Suppressor macrophage (primary cell): ENCODE data around the gene P2RX6.
"Not testable (repeated sequence)": the region's sequence is repeated elsewhere in the genome, so short reads cannot be mapped to it uniquely, and the experiment has no call there.

Source experiments
- DNase-seq, 4 experiments: peaks; one replicate each; pipeline ENCODE4 v3.0.0-alpha.2; 2020 to 2022

The P2RX6 gene

DNA sequence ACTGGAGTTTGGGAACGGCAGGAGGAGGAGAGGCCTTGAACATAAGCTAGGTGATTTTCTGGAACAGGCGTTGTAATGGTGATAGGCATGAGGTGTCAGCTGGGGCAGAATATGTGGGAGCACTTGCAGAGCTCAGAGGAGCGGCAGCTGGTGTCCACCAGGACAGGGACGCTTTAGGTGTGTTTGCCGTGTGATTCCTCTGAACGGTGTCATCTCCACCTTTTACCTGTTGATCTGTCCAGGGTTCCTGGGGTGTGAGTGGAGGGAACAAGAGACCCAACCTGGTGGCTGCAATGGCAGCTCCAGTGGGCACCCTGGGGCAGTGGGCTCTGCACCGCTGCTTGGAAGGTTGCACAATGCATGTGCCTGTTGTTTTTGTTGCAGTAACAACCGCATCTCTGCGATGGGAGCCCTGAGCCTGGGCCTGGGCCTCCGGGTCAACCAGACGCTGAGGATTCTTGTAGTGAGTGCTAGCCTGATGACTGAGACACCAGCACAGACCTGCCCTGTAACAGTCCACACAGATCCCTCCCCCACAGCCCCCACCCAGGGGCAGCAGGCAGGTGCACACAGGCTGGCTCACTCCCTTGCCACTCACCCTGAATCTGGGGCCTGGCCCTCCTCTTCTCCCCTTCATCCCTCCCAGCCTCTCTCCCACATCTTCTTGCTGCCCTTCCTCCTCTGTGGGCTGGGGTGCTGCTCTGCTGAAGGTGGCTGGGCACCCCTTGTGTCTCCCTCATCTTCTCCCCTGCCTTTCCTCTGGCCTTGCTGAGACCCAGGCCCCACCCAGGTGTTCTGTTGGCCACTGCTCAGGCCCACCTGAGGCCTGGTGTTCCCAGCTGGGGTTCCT, 40.0 kb downstream of the P2RX6 start:
- no peak for DNase-seq

- DNase-seq = no peak
Measured at GRCh38 chr22:21055564-21055834, 40.5 kb downstream of the P2RX6 start.

DNA sequence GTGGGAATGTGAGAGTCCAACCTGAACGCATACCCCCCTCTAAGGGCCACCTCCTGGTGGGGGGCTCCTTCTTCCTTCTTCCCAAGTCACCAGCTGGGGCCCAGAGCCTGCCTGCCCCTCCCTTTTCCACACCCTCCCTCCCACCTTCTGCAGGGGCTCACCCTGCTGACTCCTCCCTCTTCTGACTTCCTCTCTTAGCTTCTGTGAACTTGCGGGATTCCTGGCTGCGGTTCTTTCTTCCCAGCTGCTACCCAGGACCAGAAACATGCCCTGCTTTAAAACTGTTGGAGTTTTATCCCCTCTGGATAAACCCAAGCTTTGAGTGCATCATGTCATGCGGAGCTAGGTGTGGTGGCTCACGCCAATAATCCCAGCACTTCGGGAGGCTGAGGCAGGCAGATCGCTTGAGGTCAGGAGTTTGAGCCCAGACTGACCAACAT, 40.9 kb downstream of the P2RX6 start:
- peak; percentile 12 to 65 (median 49) for DNase-seq

- DNase-seq = not testable (repeated sequence)
Measured at GRCh38 chr22:21060363-21060762, 45.4 kb downstream of the P2RX6 start.

GRCh38 chr22:21061660-21062321, 46.8 kb downstream of the P2RX6 start:
- DNase-seq = not testable (repeated sequence)

DNA sequence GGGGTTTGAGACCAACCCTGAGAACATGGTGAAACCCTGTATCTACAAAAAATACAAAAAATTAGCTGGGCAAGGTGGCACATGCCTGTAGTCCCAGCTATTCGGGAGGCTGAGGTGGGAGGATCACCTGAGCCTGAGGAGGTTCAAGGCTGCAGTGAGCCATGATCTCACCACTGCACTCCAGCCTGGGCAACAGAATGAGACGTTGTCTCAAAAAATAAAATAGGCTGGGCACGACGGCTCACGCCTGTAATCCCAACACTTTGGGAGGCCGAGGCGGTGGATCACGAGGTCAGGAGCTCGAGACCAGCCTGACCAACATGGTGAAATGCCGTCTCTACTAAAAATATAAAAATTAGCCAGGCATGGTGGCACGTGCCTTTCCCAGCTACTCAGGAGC, 49.5 kb downstream of the P2RX6 start:
- DNase-seq = not testable (repeated sequence)

GRCh38 chr22:21064917-21065864, 50.2 kb downstream of the P2RX6 start:
- DNase-seq = no peak

- no peak for DNase-seq
Measured at GRCh38 chr22:21067075-21067900, 52.3 kb downstream of the P2RX6 start.

DNA sequence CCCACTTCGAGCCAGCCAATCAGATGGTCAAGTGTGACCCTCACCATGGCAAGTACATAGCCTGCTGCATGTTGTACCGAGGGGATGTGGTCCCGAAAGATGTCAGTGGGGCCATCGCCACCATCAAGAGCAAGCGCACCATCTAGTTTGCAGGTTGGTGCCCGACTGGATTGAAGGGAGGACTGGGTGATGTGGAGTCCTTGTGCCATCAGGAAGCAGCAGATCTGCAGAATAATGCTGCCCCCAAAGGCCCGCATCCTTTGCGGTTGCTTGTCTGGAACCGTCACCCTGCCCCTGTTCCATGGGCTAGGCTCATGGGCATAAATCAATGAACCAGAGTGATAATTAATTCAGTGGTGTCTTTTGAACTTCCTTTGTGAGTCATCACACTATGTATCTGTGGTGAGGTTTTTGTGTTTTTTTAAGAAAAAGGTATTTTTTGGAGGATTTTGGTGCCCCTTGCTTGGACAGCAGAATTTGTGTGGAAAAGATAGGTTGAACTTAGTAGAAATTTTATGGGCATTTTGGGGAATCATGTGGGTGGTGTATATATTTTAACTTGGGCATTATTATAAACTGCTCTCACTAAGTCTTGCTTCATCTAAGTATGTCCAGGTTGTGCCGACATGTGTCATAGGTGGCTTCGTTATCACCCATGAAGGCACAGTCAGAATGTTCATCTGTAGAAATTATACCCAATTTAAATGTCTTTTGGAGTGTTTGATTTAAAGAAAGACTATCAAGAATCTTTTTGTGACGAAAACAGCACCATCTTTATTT, 53.1 kb downstream of the P2RX6 start:
- no peak for DNase-seq

GRCh38 chr22:21068681-21069276, 53.8 kb downstream of the P2RX6 start:
- no peak for DNase-seq

- no peak for DNase-seq
Measured at GRCh38 chr22:21069375-21069774, 54.4 kb downstream of the P2RX6 start.

- no peak for DNase-seq
Measured at GRCh38 chr22:21070690-21071615, 56.0 kb downstream of the P2RX6 start.

- DNase-seq = not testable (repeated sequence)
Measured at GRCh38 chr22:21071796-21072195, 56.8 kb downstream of the P2RX6 start.

GRCh38 chr22:21073023-21073422, 58.1 kb downstream of the P2RX6 start:
- DNase-seq = no peak

GRCh38 chr22:21073482-21073881, 58.5 kb downstream of the P2RX6 start:
- no peak for DNase-seq

DNA sequence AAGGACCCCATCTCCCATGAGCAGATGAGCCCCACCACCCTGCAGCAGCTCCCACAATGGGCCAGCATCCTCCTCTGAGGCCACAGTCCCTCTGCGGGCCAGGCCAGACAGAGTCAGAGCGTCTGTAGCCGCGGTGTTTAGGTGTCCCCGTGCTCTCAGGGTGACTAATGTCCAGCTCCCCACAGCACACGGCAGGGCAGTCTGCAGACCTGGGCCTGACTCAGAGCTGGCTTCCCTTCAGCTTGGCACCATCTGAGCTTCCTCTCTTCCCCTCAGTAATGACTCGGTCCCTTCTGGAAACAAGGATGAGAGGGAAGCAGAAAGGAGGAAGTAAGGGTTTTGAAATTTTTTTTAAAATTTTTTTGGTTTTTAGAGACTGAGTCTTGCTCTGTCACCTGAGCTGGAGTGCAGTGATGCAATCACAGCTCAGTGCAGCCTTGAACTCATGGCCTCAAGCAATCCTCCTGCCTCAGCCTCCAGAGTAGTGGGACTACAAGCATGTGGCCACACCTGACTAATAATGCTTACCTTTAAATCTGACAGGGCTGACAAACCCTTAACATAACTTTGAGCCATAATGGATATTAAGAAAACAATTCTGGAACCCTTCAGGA, 59.2 kb downstream of the P2RX6 start:
- peak; percentile 84 to 92 (median 89) for DNase-seq

DNA sequence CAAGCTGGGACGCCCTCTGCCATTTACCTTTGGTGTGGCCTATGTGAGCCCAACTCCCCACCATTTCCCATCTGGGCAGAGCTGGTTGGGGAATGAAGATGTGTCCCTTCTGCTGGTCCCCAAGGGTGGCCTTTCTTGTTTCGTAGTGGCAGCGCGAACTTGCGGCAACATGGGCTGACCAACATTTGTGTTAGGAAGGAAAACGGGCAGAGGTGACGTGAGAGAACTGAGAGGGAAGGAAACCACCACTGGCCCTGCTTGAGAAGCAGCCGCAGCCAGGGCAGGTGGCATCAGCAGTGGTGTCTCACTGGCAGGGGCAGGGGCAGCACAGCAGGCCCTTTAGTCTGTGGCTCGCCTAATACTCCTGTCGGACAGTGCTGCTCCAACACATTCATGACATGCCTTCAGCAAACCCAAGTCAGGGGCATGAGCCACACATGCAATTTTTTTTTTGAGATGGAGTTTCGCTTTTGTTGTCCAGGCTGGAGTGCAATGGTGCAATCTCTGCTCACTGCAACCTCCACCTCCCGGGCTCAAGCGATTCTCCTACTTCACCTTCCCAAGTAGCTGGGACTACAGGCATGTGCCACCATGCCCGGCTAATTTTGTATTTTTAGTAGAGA, 60.7 kb downstream of the P2RX6 start:
- DNase-seq = no peak

DNA sequence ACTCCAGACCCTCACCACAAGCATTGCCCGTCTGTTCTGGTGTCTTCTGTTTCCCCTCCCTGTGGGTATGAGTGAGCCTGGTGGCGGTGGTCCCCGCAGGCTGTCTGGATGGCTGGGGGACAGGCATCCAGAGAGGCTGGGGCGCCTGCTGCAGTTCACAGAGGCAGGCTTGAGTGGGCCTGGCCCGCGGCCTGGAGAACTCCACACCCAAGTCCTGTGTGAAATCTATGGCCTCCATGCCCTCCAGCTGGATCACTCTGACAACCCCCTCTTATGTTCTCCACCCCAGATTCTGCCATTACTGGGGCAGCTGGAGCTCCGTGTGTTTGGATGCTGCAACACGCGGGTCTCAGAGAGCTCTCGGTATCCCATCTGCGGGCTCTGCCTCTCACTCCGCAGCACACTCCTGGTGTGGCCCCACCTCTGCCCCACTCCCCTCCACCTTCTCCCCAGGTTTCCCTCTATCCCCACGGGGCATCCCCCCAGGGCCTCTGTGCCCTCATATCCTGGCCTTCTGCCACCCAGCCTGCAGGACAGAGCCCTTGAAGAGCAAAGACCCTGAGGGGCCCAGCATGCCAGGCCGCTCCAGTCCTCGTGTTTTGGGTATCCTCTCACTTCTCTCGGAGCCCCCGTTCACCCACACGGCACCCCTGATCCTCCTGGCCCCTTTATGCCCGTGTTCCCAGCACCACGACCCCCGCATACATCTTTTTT, 62.1 kb downstream of the P2RX6 start:
- no peak for DNase-seq
